K562 (cell line): ENCODE measurements around the gene MAD2L1BP. TPM values are rescaled to one million over a fixed set of nuclear protein-coding genes. Genes with fewer than 3 reads are reported as not detected.
A peak's percentile ranks its signal among the peaks of the same experiment; 100 is the strongest.

Experiments used
- CAMTA2 ChIP-seq: fragments of 250-450 bp; sonication (Bioruptor Pico); conservative IDR thresholded peaks from 2 replicates; pipeline ENCODE4 v1.5.1; 2022
- CEBPG ChIP-seq, 3 experiments: fragments of 200-800 bp in 1 of 3; sonication (Bioruptor generic) in 1 of 3; sonication (generic) in 1 of 3; formaldehyde crosslinking in 1 of 3; IDR thresholded peaks in 2 of 3; conservative IDR thresholded peaks in 1 of 3; 2 replicates each; pipeline versions ENCODE4 v1.6.1 to v1.8.0; 2016 to 2022; ENCODE audit warnings: missing compliant biosample characterization in 2 of 3, missing genetic modification characterization in 2 of 3, mild to moderate bottlenecking in 1 of 3, missing genetic modification reagents in 1 of 3
- ETV1 ChIP-seq: fragments of 450-650 bp; conservative IDR thresholded peaks from 2 replicates; pipeline ENCODE4 v1.6.1; 2016; ENCODE audit warnings: missing genetic modification characterization, control low read depth, low read depth, missing compliant biosample characterization
- FOXP4 ChIP-seq: sonication (generic); formaldehyde crosslinking; IDR thresholded peaks from 2 replicates; pipeline ENCODE4 v1.8.0; 2022; ENCODE audit warnings: mild to moderate bottlenecking, missing genetic modification reagents, borderline replicate concordance
- MTA2 ChIP-seq: fragments of 450-650 bp; IDR thresholded peaks from 2 replicates; pipeline ENCODE4 v1.6.1; 2016; ENCODE audit warnings: low read depth
- MYBL2 ChIP-seq, 2 experiments: fragments of 450-650 bp in 1 of 2; sonication (generic) in 1 of 2; formaldehyde crosslinking in 1 of 2; IDR thresholded peaks; 2 replicates each; pipeline versions ENCODE4 v1.6.1 to v1.8.1; 2017 to 2022; ENCODE audit warnings: borderline replicate concordance in 1 of 2, inconsistent platforms in 1 of 2, low read depth in 1 of 2, mild to moderate bottlenecking in 1 of 2, missing genetic modification reagents in 1 of 2, moderate library complexity in 1 of 2
- NFATC3 ChIP-seq: fragments of 450-650 bp; IDR thresholded peaks from 2 replicates; pipeline ENCODE4 v1.6.1; 2017; ENCODE audit warnings: mild to moderate bottlenecking
- NFE2L1 ChIP-seq: fragments of 450-650 bp; IDR thresholded peaks from 2 replicates; pipeline ENCODE4 v1.6.1; 2016; ENCODE audit warnings: missing genetic modification characterization, low read depth, mild to moderate bottlenecking, missing compliant biosample characterization, moderate library complexity, borderline replicate concordance
- PTTG1 ChIP-seq: fragments of 450-650 bp; IDR thresholded peaks from 2 replicates; pipeline ENCODE4 v1.6.1; 2016; ENCODE audit warnings: low read depth, mild to moderate bottlenecking, missing genetic modification characterization, missing compliant biosample characterization
- TEAD1 ChIP-seq, 2 experiments: fragments of 450-650 bp in 1 of 2; sonication (generic) in 1 of 2; formaldehyde crosslinking; IDR thresholded peaks; 2 replicates each; pipeline versions ENCODE4 v1.4.0 to v1.8.0; 2020 to 2022; ENCODE audit warnings: mild to moderate bottlenecking in 2 of 2, missing genetic modification reagents in 1 of 2
- ZFP36 ChIP-seq: fragments of 150-350 bp; IDR thresholded peaks from 2 replicates; pipeline ENCODE4 v1.6.1; 2018; ENCODE audit warnings: low read length, low read depth; ENCODE audit not compliant: partially characterized antibody
- ZNF445 ChIP-seq: fragments of 250-450 bp; sonication (Bioruptor Pico); IDR thresholded peaks from 2 replicates; pipeline ENCODE4 v1.4.0; 2020; ENCODE audit warnings: low read depth, mild to moderate bottlenecking, moderate library complexity
- ZNF695 ChIP-seq: fragments of 450-650 bp; formaldehyde crosslinking; IDR thresholded peaks from 2 replicates; pipeline ENCODE4 v1.4.0; 2020; ENCODE audit warnings: mild to moderate bottlenecking, moderate library complexity
- polyA plus RNA-seq, 8 experiments: library from polyadenylated mRNA; depleted of rRNA in 4 of 8; stranded (reverse) in 5 of 8; unstranded in 3 of 8; fragments of >200 nt; fragmentation: Nextera tagmentation in 2 of 8; fragmentation: Illumina TruSeq in 1 of 8; extraction: Ambion mirVana in 2 of 8; extraction: Trizol in 1 of 8; gene quantifications; 2 replicates each; pipeline versions ENCODE4 v1.2.1 to v1.2.3, GENCODE V29; 2011 to 2014; ENCODE audit warnings: inconsistent platforms in 1 of 8, missing spikeins in 1 of 8
- total RNA-seq, 7 experiments: library from RNA; depleted of rRNA in 6 of 7; stranded (reverse); fragments of >200 nt in 6 of 7; fragmentation: Illumina TruSeq in 2 of 7; extraction: Trizol in 2 of 7; gene quantifications; 2 replicates each; pipeline versions ENCODE4 v1.2.1 to v1.2.3, GENCODE V29; 2011 to 2021; ENCODE audit warnings: low replicate concordance in 1 of 7
- TF ChIP-seq, protein P1 (sequence below): fragments of 250-450 bp; sonication (Bioruptor Pico); IDR thresholded peaks from 2 replicates; pipeline ENCODE4 v1.4.0; 2020; ENCODE audit warnings: mild to moderate bottlenecking, moderate library complexity, borderline replicate concordance
- TF ChIP-seq, protein P2 (sequence below): fragments of 250-450 bp; sonication (Bioruptor Pico); IDR thresholded peaks from 2 replicates; pipeline ENCODE4 v1.5.0; 2021
- TF ChIP-seq, protein P3 (sequence below): sonication (generic); formaldehyde crosslinking; IDR thresholded peaks from 2 replicates; pipeline ENCODE4 v1.8.1; 2022; ENCODE audit warnings: missing genetic modification reagents

MAD2L1BP gene
- total and polyA plus RNA-seq, 9 of the 15 experiments (the other 6 are each of a cell fraction or from before 2014, with no cell fraction given) = 69.7 to 321 (median 111) TPM

DNA sequence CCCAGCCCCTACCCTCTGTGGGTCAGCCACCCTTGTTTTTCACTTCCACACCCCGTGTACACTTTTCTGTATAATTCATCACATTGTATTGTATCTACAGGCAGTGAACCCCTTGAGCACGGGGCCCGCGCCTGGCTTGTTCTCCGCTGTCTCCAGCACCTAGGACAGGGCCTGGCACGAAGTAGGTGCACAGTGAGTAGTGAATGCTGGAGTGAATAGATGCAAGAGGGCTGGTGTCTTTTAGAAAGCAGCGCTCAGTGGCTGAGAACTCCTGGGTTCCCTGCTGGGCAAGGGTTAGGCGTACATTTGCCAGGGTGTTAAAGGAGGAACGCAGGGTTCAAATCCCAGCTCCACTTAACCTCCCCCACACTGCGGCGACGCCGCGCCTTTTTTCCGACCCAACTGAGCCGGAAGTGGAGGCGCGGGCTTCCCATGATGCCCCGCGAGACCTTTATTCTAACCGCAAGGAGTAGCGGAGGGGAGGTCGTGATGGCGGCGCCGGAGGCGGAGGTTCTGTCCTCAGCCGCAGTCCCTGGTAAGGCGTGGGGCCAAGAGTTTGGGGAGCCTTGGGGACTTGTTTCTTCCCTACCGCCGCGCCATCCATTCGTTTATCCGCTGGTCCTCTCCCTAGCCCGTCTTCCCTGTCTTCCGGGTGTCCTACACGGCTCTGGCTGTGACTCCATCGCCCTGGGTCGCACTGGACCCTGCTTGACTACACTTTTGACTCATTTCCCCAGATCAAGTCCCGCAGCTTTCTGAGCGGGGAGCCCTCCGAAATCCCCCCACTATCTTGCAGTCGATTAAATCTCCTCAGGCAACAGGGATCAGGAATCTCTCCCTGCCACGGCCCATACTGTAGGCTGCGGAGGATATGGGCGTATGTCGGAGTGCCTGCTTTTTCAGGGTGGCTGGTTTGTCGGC, at the start of gene MAD2L1BP (continued):
- TF ChIP-seq, protein P1, sequence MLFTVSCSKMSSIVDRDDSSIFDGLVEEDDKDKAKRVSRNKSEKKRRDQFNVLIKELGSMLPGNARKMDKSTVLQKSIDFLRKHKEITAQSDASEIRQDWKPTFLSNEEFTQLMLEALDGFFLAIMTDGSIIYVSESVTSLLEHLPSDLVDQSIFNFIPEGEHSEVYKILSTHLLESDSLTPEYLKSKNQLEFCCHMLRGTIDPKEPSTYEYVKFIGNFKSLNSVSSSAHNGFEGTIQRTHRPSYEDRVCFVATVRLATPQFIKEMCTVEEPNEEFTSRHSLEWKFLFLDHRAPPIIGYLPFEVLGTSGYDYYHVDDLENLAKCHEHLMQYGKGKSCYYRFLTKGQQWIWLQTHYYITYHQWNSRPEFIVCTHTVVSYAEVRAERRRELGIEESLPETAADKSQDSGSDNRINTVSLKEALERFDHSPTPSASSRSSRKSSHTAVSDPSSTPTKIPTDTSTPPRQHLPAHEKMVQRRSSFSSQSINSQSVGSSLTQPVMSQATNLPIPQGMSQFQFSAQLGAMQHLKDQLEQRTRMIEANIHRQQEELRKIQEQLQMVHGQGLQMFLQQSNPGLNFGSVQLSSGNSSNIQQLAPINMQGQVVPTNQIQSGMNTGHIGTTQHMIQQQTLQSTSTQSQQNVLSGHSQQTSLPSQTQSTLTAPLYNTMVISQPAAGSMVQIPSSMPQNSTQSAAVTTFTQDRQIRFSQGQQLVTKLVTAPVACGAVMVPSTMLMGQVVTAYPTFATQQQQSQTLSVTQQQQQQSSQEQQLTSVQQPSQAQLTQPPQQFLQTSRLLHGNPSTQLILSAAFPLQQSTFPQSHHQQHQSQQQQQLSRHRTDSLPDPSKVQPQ (CRISPR knock-in tag) = no peak
- no peak for TF ChIP-seq CEBPG (CRISPR knock-in tag; IDR thresholded peaks at IDR 0.05)
- TF ChIP-seq CEBPG (tag; conservative IDR thresholded peaks at IDR 0.05 in 1 of 2, IDR thresholded peaks at IDR 0.05 in 1 of 2) = no peak
- TF ChIP-seq, protein P2, sequence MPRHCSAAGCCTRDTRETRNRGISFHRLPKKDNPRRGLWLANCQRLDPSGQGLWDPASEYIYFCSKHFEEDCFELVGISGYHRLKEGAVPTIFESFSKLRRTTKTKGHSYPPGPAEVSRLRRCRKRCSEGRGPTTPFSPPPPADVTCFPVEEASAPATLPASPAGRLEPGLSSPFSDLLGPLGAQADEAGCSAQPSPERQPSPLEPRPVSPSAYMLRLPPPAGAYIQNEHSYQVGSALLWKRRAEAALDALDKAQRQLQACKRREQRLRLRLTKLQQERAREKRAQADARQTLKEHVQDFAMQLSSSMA (CRISPR knock-in tag) = peak; percentile 57; the same call in 1 of the 2 replicates
- no peak for TF ChIP-seq ZNF445
- TF ChIP-seq CAMTA2 (CRISPR knock-in tag) = no peak
- no peak for TF ChIP-seq ZNF695
- TF ChIP-seq FOXP4 (CRISPR knock-in tag) = 0 out of 2 replicates have a peak, but pooled peaks have one; percentile 31
- no peak for TF ChIP-seq NFE2L1
- peak; percentile 37 to 70; a peak in 3 of 4 replicates for TF ChIP-seq TEAD1 (CRISPR knock-in tag; IDR thresholded peaks at IDR 0.05)
- 0 out of 2 replicates have a peak, but pooled peaks have one; percentile 53 for TF ChIP-seq NFATC3
- TF ChIP-seq, protein P3, sequence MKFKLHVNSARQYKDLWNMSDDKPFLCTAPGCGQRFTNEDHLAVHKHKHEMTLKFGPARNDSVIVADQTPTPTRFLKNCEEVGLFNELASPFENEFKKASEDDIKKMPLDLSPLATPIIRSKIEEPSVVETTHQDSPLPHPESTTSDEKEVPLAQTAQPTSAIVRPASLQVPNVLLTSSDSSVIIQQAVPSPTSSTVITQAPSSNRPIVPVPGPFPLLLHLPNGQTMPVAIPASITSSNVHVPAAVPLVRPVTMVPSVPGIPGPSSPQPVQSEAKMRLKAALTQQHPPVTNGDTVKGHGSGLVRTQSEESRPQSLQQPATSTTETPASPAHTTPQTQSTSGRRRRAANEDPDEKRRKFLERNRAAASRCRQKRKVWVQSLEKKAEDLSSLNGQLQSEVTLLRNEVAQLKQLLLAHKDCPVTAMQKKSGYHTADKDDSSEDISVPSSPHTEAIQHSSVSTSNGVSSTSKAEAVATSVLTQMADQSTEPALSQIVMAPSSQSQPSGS (CRISPR knock-in tag) = no peak
- no peak for TF ChIP-seq ZFP36
- TF ChIP-seq MYBL2 (IDR thresholded peaks at IDR 0.05; ENCODE audit: low read depth) = no peak; the same call in 1 of the 2 replicates
- TF ChIP-seq MYBL2 (CRISPR knock-in tag; IDR thresholded peaks at IDR 0.05; ENCODE audit: borderline replicate concordance) = no peak
- TF ChIP-seq PTTG1 (tag) = peak; percentile 49; the same call in 1 of the 2 replicates
- TF ChIP-seq MTA2 = no peak
- peak; percentile 98 for TF ChIP-seq ETV1 (tag)
